ENCODE measurements around the gene PRKCE. TPM values are rescaled to one million over a fixed set of nuclear protein-coding genes. Genes with fewer than 3 reads are reported as not detected.

The PRKCE gene
- total RNA-seq, 5 donors from 2014 or later (not counting 1 experiment from before 2014, with no cell fraction given), result 16.5 to 29.8 (median 23.4) TPM

- no peak overlapping the region for H3K4me3 ChIP-seq (ENCODE audit: control insufficient read depth in 1 of 2, extremely low read depth in 1 of 2, low read length in 1 of 2)
- Mint-ChIP-seq H3K9me3 (peaks cover 0 to 3% (median 0%) of the 10 kb centered on the region in 3 donors), H3K4me3 (no peak overlapping the region), H3K27me3 (no peaks in the 10 kb centered on the region), H3K36me3 (peaks cover 23% of the 10 kb centered on the region), H3K4me1 (peaks cover 0 to 4% (median 0%) of the 10 kb centered on the region in 3 donors), H3K27ac (no peak overlapping the region)
- no peak for DNase-seq
- CTCF ChIA-PET, result interaction anchor here in 1 of 2 donors (0.7 kb wide), 1 partner anchor 203 kb away, joined by 3 read pairs; no protein-coding TSS in a partner anchor
- H3K36me3 ChIP-seq (ENCODE audit: control insufficient read depth in 2 of 2, extremely low read depth in 1 of 2, insufficient read depth in 1 of 2, low read length in 1 of 2), result no peaks in the 10 kb centered on the region
- POLR2A ChIA-PET, result no interaction called here
- H3K27ac ChIP-seq (ENCODE audit: low read length), result no peak overlapping the region
- 96% methylated on average over 2 of the region's 5 CpGs for WGBS (ENCODE audit: insufficient coverage)
- no peaks in the 10 kb centered on the region for H3K9me3 ChIP-seq
- peaks cover 0 to 4% of the 10 kb centered on the region in 2 experiments for H3K4me1 ChIP-seq (ENCODE audit: control insufficient read depth in 1 of 2, extremely low read depth in 1 of 2, insufficient read depth in 2 of 2, low read length in 2 of 2)
- H3K27me3 ChIP-seq (replicated peaks in 1 of 2; ENCODE audit: control insufficient read depth in 2 of 2, extremely low read depth in 1 of 2, insufficient read depth in 2 of 2, low read length in 1 of 2), result no peaks in the 10 kb centered on the region
- ATAC-seq (replicated peaks in 1 of 4), result no peak
These were observed 465.1 kb downstream of the PRKCE start for GRCh38 chr2:46116553-46116991.

GRCh38 chr2:46117379-46117778, 465.9 kb downstream of the PRKCE start:
- Histone ChIP-seq H3K4me3 (ENCODE audit: control insufficient read depth in 1 of 2, extremely low read depth in 1 of 2, low read length in 1 of 2) (no peak overlapping the region), H3K27ac (ENCODE audit: low read length) (no peak overlapping the region), H3K4me1 (ENCODE audit: control insufficient read depth in 1 of 2, extremely low read depth in 1 of 2, insufficient read depth in 2 of 2, low read length in 2 of 2) (peaks cover 0 to 4% of the 10 kb centered on the region in 2 experiments), H3K36me3 (ENCODE audit: control insufficient read depth in 2 of 2, extremely low read depth in 1 of 2, insufficient read depth in 1 of 2, low read length in 1 of 2) (no peaks in the 10 kb centered on the region), H3K27me3 (replicated peaks in 1 of 2; ENCODE audit: control insufficient read depth in 2 of 2, extremely low read depth in 1 of 2, insufficient read depth in 2 of 2, low read length in 1 of 2) (no peaks in the 10 kb centered on the region), H3K9me3 (no peaks in the 10 kb centered on the region)
- Mint-ChIP-seq H3K27ac (no peak overlapping the region), H3K27me3 (no peaks in the 10 kb centered on the region), H3K9me3 (no peaks in the 10 kb centered on the region), H3K36me3 (peaks cover 18% of the 10 kb centered on the region), H3K4me1 (peaks cover 0 to 4% (median 0%) of the 10 kb centered on the region in 3 donors), H3K4me3 (no peak overlapping the region)
- ATAC-seq (replicated peaks in 1 of 4), result no peak
- CTCF ChIA-PET, result interaction anchor here in 1 of 2 donors (0.7 kb wide), 1 partner anchor 202 kb away, joined by 3 read pairs; no protein-coding TSS in a partner anchor
- POLR2A ChIA-PET, result no interaction called here
- no peak for DNase-seq
- 100% methylated on average over 1 of the region's 2 CpGs for WGBS (ENCODE audit: insufficient coverage)

DNA sequence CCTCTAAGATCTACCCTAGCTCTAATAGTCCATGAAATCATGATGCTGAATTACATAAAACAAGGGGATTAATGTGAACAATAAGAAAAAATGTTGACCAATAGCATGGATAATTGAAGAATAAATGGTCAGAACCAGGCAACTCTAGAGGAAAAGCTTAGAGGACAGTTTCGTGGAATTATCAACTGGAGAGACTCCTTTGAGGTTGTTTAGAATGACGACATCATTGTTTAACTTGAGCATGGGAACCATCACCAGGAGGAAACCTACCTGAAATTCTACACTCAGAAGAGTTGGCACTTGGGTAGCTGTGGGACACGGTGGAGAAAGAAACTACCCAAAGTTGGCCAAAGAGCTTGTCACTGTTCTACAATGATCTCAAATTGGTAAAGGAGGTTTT, 466.5 kb downstream of the PRKCE start:
- ChIA-PET CTCF (interaction anchor here in 1 of 2 donors (1.4 kb wide), 1 partner anchor 72 kb away, joined by 4 read pairs; no protein-coding TSS in a partner anchor), POLR2A (no interaction called here)
- H3K27me3 ChIP-seq (replicated peaks in 1 of 2; ENCODE audit: control insufficient read depth in 2 of 2, extremely low read depth in 1 of 2, insufficient read depth in 2 of 2, low read length in 1 of 2), result no peaks in the 10 kb centered on the region
- H3K9me3 ChIP-seq, result no peaks in the 10 kb centered on the region
- H3K36me3 ChIP-seq (ENCODE audit: control insufficient read depth in 2 of 2, extremely low read depth in 1 of 2, insufficient read depth in 1 of 2, low read length in 1 of 2), result no peaks in the 10 kb centered on the region
- Mint-ChIP-seq H3K4me3 (no peak overlapping the region), H3K4me1 (peaks cover 0 to 4% (median 1%) of the 10 kb centered on the region in 3 donors), H3K9me3 (no peaks in the 10 kb centered on the region), H3K27ac (no peak overlapping the region), H3K36me3 (peaks cover 18% of the 10 kb centered on the region), H3K27me3 (no peaks in the 10 kb centered on the region)
- H3K4me3 ChIP-seq (ENCODE audit: control insufficient read depth in 1 of 2, extremely low read depth in 1 of 2, low read length in 1 of 2), result no peak overlapping the region
- H3K4me1 ChIP-seq (ENCODE audit: control insufficient read depth in 1 of 2, extremely low read depth in 1 of 2, insufficient read depth in 2 of 2, low read length in 2 of 2), result peaks cover 0 to 4% of the 10 kb centered on the region in 2 experiments
- no peak overlapping the region for H3K27ac ChIP-seq (ENCODE audit: low read length)
- 80% methylated on average over 1 of the region's 3 CpGs for WGBS (ENCODE audit: insufficient coverage)
- DNase-seq (no peak), ATAC-seq (replicated peaks in 1 of 4) (no peak)

- no peaks in the 10 kb centered on the region for H3K27me3 Mint-ChIP-seq
- ChIA-PET CTCF (interaction anchor here (0.6 to 1.4 kb wide), 2 partner anchors 72 to 778 kb away, joined by 3 to 4 read pairs; no protein-coding TSS in a partner anchor), POLR2A (no interaction called here)
- DNase-seq, result no peak
- H3K36me3 ChIP-seq (ENCODE audit: control insufficient read depth in 2 of 2, extremely low read depth in 1 of 2, insufficient read depth in 1 of 2, low read length in 1 of 2), result no peaks in the 10 kb centered on the region
- H3K4me1 Mint-ChIP-seq, result peaks cover 0 to 8% (median 4%) of the 10 kb centered on the region in 3 donors
- ATAC-seq (replicated peaks in 1 of 4), result no peak
- H3K4me3 ChIP-seq (ENCODE audit: control insufficient read depth in 1 of 2, extremely low read depth in 1 of 2, low read length in 1 of 2), result no peak overlapping the region
- no peaks in the 10 kb centered on the region for H3K9me3 ChIP-seq
- no peaks in the 10 kb centered on the region for H3K27me3 ChIP-seq (replicated peaks in 1 of 2; ENCODE audit: control insufficient read depth in 2 of 2, extremely low read depth in 1 of 2, insufficient read depth in 2 of 2, low read length in 1 of 2)
- H3K4me1 ChIP-seq (ENCODE audit: control insufficient read depth in 1 of 2, extremely low read depth in 1 of 2, insufficient read depth in 2 of 2, low read length in 2 of 2), result peaks cover 0 to 4% of the 10 kb centered on the region in 2 experiments
- whole genome bisulfite sequencing (ENCODE audit: insufficient coverage), result 87% methylated on average over 6 of the region's 7 CpGs
- peaks cover 17% of the 10 kb centered on the region for H3K36me3 Mint-ChIP-seq
- H3K27ac ChIP-seq (ENCODE audit: low read length), result no peak overlapping the region
- no peaks in the 10 kb centered on the region for H3K9me3 Mint-ChIP-seq
- no peak overlapping the region for H3K27ac Mint-ChIP-seq
- H3K4me3 Mint-ChIP-seq, result no peak overlapping the region
These were observed 467.3 kb downstream of the PRKCE start for GRCh38 chr2:46118656-46119371.

DNA sequence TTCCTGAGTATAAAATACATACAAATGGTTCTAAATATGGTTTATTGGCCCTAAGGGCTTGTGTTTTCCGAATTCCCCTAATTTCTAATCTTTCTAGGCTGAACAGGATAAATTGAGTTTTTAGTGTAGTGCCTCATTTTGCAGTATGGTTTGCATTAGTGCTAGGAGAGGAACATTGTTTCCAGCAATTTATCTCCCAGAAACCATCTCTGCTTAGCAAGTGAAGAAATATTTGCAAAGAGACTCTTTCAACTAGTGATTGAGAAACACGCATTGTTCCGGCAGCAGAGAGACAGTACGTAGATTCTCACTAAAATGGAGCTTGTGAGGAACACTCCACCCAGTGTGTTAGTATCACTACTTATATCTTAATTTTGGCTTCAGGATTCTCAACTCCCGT, 468.0 kb downstream of the PRKCE start:
- no peaks in the 10 kb centered on the region for H3K36me3 ChIP-seq (ENCODE audit: control insufficient read depth in 2 of 2, extremely low read depth in 1 of 2, insufficient read depth in 1 of 2, low read length in 1 of 2)
- ATAC-seq (replicated peaks in 1 of 4) (no peak), DNase-seq (no peak)
- no peak overlapping the region for H3K27ac ChIP-seq (ENCODE audit: low read length)
- H3K4me3 ChIP-seq (ENCODE audit: control insufficient read depth in 1 of 2, extremely low read depth in 1 of 2, low read length in 1 of 2), result no peak overlapping the region
- peaks cover 16% of the 10 kb centered on the region for H3K36me3 Mint-ChIP-seq
- CTCF ChIA-PET, result interaction anchor here in 1 of 2 donors (0.6 kb wide), 1 partner anchor 777 kb away, joined by 3 read pairs; no protein-coding TSS in a partner anchor
- H3K4me1 ChIP-seq (ENCODE audit: control insufficient read depth in 1 of 2, extremely low read depth in 1 of 2, insufficient read depth in 2 of 2, low read length in 2 of 2), result peaks cover 0 to 4% of the 10 kb centered on the region in 2 experiments
- WGBS (ENCODE audit: insufficient coverage), result no CpG with 5 or more reads among the region's 5 CpGs
- no peak overlapping the region for H3K27ac Mint-ChIP-seq
- no peak overlapping the region for H3K4me3 Mint-ChIP-seq
- H3K4me1 Mint-ChIP-seq, result peaks cover 0 to 8% (median 4%) of the 10 kb centered on the region in 3 donors
- no peaks in the 10 kb centered on the region for H3K9me3 Mint-ChIP-seq
- no peaks in the 10 kb centered on the region for H3K27me3 Mint-ChIP-seq
- POLR2A ChIA-PET, result no interaction called here
- no peaks in the 10 kb centered on the region for H3K27me3 ChIP-seq (replicated peaks in 1 of 2; ENCODE audit: control insufficient read depth in 2 of 2, extremely low read depth in 1 of 2, insufficient read depth in 2 of 2, low read length in 1 of 2)
- no peaks in the 10 kb centered on the region for H3K9me3 ChIP-seq

DNA sequence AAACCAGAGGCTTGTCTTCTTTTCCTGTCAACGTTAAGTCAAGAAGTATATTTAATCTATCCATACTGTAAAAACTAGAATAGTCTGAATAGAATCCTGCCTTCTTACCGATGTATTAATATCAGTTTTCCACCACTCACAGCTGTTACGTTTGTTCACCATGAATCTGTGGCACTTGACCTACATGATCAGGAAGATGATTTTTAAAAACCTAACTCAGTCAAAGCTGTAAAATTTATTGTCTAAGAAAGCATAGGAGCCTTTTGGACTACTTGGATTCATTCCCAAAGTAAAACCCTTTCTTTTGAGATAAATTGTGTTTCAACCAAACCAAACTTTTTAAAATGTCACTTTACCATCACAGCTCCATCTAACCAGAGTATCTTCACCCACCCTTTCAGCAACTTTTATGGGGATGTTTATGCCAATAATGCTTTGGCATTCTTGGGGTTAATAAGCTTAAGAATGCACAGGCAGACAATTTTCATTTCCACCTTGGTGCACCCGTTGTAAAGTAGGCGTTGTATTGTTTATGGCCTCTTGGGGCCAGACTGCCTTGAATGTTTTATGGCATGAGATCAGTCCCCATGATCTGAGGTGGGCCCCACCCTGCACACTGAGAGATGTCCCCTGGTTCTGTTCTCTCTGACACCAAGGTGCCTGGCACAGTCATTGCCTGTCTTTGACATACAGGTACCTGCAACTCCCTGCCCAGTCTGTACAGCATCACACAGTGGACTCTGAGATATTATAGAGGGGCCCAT, 469.5 kb downstream of the PRKCE start:
- 83% methylated on average over 1 of the region's 5 CpGs for WGBS (ENCODE audit: insufficient coverage)
- H3K9me3 ChIP-seq, result no peaks in the 10 kb centered on the region
- Mint-ChIP-seq H3K27ac (no peak overlapping the region), H3K4me3 (no peak overlapping the region), H3K9me3 (no peaks in the 10 kb centered on the region), H3K27me3 (no peaks in the 10 kb centered on the region), H3K4me1 (peaks cover 0 to 8% (median 4%) of the 10 kb centered on the region in 3 donors), H3K36me3 (peaks cover 21% of the 10 kb centered on the region)
- ChIA-PET CTCF (interaction anchor here in 1 of 2 donors (0.6 kb wide), 1 partner anchor 91 kb away, joined by 6 read pairs; no protein-coding TSS in a partner anchor), POLR2A (no interaction called here)
- no peaks in the 10 kb centered on the region for H3K36me3 ChIP-seq (ENCODE audit: control insufficient read depth in 2 of 2, extremely low read depth in 1 of 2, insufficient read depth in 1 of 2, low read length in 1 of 2)
- H3K4me3 ChIP-seq (ENCODE audit: control insufficient read depth in 1 of 2, extremely low read depth in 1 of 2, low read length in 1 of 2), result no peak overlapping the region
- H3K27me3 ChIP-seq (replicated peaks in 1 of 2; ENCODE audit: control insufficient read depth in 2 of 2, extremely low read depth in 1 of 2, insufficient read depth in 2 of 2, low read length in 1 of 2), result no peaks in the 10 kb centered on the region
- ATAC-seq (replicated peaks in 1 of 4) (no peak), DNase-seq (no peak)
- H3K27ac ChIP-seq (ENCODE audit: low read length), result no peak overlapping the region
- peaks cover 0 to 4% of the 10 kb centered on the region in 2 experiments for H3K4me1 ChIP-seq (ENCODE audit: control insufficient read depth in 1 of 2, extremely low read depth in 1 of 2, insufficient read depth in 2 of 2, low read length in 2 of 2)
